IMR-90 (cell line): ENCODE data around the gene HMGN4.

Experiments used
- CEBPB ChIP-seq: IDR thresholded peaks from 2 replicates; pipeline ENCODE4 v1.6.1; 2012; ENCODE audit warnings: low read depth, low read length, improper control_type of control experiment
- FOS ChIP-seq: fragments of 150-350 bp; IDR thresholded peaks from 2 replicates; pipeline ENCODE4 v1.6.1; 2016; ENCODE audit warnings: low read depth, low read length
- MXI1 ChIP-seq: IDR thresholded peaks from 2 replicates; pipeline ENCODE4 v1.6.1; 2012; ENCODE audit warnings: low read depth, mild to moderate bottlenecking, low read length, moderate library complexity, borderline replicate concordance
- POLR2A ChIP-seq: IDR thresholded peaks from 2 replicates; pipeline ENCODE4 v1.6.1; 2012; ENCODE audit warnings: mild to moderate bottlenecking, low read depth, low read length
- RAD21 ChIP-seq: IDR thresholded peaks from 2 replicates; pipeline ENCODE4 v1.6.1; 2012; ENCODE audit warnings: low read length, improper control_type of control experiment
- RFX5 ChIP-seq: IDR thresholded peaks from 2 replicates; pipeline ENCODE4 v1.8.0; 2012; ENCODE audit warnings: low read depth, mild to moderate bottlenecking, low read length, moderate library complexity
- SMC3 ChIP-seq: fragments of 150-350 bp; IDR thresholded peaks from 2 replicates; pipeline ENCODE4 v1.6.1; 2016; ENCODE audit warnings: low read depth, mild to moderate bottlenecking, antibody characterized with exemption, low read length, moderate library complexity
- TF ChIP-seq, protein P1 (sequence below): conservative IDR thresholded peaks from 2 replicates; pipeline ENCODE4 v1.5.1; 2012; ENCODE audit warnings: mild to moderate bottlenecking, low read depth, low read length, improper control_type of control experiment
- TF ChIP-seq, protein P2 (sequence below): fragments of 150-350 bp; IDR thresholded peaks from 2 replicates; pipeline ENCODE4 v1.6.1; 2017; ENCODE audit warnings: mild to moderate bottlenecking, antibody characterized with exemption, low read length, low read depth

DNA sequence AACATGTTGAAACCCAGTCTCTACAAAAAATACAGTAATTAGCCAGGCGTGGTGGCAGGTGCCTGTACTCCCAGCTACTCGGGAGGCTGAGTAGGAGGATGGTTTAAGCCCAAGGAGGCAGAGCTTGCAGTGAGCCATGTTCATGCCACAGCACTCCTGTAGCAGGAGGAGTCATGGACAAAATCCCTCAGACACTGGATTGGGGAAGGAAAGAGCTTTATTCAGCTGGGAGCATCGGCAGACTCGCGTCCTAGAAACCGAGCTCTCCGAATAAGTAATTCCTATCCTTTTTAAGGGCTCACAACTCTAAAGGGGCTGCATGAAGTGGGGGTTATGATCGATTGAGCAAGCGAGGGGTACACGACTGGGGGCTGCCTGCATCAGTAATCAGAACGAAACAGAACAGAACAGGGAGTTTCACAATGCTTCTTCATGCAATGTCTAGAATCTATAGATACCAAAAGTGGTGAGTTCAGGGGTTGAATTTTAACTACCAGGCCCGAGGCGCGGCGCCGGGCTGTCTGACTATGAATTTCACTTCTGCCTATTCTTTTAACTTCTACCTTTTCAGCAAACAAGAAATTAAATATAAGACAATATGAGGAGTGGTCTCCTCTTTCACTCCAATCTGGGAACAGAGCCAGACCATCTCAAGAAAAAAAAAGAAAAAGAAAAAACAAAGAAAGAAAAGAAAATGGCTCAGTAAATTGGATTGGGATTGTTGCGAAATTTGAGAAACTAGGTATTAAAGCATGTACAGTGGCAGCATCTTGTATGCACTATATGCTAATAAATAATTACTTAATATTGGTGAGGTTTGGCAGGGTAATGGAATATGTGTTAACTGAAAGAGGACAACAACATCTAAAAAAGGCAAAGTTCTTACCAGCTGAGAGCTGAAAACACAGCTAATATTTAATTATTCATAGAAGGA lies 23.6 kb downstream of the HMGN4 start:
- TF ChIP-seq, protein P1, sequence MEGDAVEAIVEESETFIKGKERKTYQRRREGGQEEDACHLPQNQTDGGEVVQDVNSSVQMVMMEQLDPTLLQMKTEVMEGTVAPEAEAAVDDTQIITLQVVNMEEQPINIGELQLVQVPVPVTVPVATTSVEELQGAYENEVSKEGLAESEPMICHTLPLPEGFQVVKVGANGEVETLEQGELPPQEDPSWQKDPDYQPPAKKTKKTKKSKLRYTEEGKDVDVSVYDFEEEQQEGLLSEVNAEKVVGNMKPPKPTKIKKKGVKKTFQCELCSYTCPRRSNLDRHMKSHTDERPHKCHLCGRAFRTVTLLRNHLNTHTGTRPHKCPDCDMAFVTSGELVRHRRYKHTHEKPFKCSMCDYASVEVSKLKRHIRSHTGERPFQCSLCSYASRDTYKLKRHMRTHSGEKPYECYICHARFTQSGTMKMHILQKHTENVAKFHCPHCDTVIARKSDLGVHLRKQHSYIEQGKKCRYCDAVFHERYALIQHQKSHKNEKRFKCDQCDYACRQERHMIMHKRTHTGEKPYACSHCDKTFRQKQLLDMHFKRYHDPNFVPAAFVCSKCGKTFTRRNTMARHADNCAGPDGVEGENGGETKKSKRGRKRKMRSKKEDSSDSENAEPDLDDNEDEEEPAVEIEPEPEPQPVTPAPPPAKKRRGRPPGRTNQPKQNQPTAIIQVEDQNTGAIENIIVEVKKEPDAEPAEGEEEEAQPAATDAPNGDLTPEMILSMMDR: no peak
- TF ChIP-seq RAD21 (no peak), CEBPB (peak; percentile 67), MXI1 (no peak), RFX5 (no peak), POLR2A (no peak), SMC3 (no peak), FOS (no peak)
- TF ChIP-seq, protein P2, sequence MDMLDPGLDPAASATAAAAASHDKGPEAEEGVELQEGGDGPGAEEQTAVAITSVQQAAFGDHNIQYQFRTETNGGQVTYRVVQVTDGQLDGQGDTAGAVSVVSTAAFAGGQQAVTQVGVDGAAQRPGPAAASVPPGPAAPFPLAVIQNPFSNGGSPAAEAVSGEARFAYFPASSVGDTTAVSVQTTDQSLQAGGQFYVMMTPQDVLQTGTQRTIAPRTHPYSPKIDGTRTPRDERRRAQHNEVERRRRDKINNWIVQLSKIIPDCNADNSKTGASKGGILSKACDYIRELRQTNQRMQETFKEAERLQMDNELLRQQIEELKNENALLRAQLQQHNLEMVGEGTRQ: no peak
